Measurements from ENCODE around the gene REEP3.
A peak's percentile ranks its signal among the peaks of the same experiment; 100 is the strongest.

Gene REEP3

GRCh38 chr10:63582690-63583089 lies 61.5 kb downstream of the REEP3 start:
- POLR2A ChIA-PET: no interaction called here
- CTCF ChIA-PET: interaction anchor here (1.6 kb wide), 1 partner anchor 137 kb away, joined by 7 read pairs; no protein-coding TSS in a partner anchor
- H3K9me3 ChIP-seq (ENCODE audit: control insufficient read depth, insufficient read depth, low read depth, low read length): no peaks in the 10 kb centered on the region
- peaks cover 17% of the 10 kb centered on the region for H3K4me1 ChIP-seq (ENCODE audit: control insufficient read depth, insufficient read depth, low read length)
- H3K27ac ChIP-seq (ENCODE audit: extremely low read depth, low read depth, low read length): no peak overlapping the region
- no peaks in the 10 kb centered on the region for H3K36me3 ChIP-seq (ENCODE audit: control insufficient read depth in 2 of 2, insufficient read depth in 1 of 2, low read length in 2 of 2)
- no peak for TF ChIP-seq TRIM28 (IDR thresholded peaks at IDR 0.05; ENCODE audit: borderline replicate concordance, low read length)
- peak; percentile 66; the same call in 1 of the 2 replicates for TF ChIP-seq EGR2 (tag by site-specific recombination; IDR thresholded peaks at IDR 0.05; ENCODE audit: low read depth)
- no peak for TF ChIP-seq RBAK (tag by site-specific recombination; IDR thresholded peaks at IDR 0.05)
- TF ChIP-seq ZFHX2 (tag by site-specific recombination; conservative IDR thresholded peaks at IDR 0.05): peak; percentile 60
- TF ChIP-seq, protein P1, sequence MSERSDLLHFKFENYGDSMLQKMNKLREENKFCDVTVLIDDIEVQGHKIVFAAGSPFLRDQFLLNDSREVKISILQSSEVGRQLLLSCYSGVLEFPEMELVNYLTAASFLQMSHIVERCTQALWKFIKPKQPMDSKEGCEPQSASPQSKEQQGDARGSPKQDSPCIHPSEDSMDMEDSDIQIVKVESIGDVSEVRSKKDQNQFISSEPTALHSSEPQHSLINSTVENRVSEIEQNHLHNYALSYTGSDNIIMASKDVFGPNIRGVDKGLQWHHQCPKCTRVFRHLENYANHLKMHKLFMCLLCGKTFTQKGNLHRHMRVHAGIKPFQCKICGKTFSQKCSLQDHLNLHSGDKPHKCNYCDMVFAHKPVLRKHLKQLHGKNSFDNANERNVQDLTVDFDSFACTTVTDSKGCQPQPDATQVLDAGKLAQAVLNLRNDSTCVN (tag by site-specific recombination; optimal IDR thresholded peaks at IDR 0.05): no peak
- TF ChIP-seq ZNF670 (tag by site-specific recombination; IDR thresholded peaks at IDR 0.05; ENCODE audit: low read depth): no peak
- no peak for TF ChIP-seq SALL2 (tag by site-specific recombination; IDR thresholded peaks at IDR 0.05; ENCODE audit: borderline replicate concordance)
- 0 out of 2 replicates have a peak, but pooled peaks have one; percentile 48 for TF ChIP-seq ZNF600 (tag by site-specific recombination; IDR thresholded peaks at IDR 0.05)
- peak; percentile 24; the same call in 1 of the 2 replicates for TF ChIP-seq ZBTB17 (tag by site-specific recombination; IDR thresholded peaks at IDR 0.05)
- no peak for TF ChIP-seq ATF2 (tag by site-specific recombination; IDR thresholded peaks at IDR 0.05; ENCODE audit: low read depth)
- no peak overlapping the region for H3K4me3 ChIP-seq (ENCODE audit: low read depth, low read length)

GRCh38 chr10:63583397-63583796 lies 62.2 kb downstream of the REEP3 start:
- no peak overlapping the region for H3K4me3 ChIP-seq (ENCODE audit: low read depth, low read length)
- POLR2A ChIA-PET: no interaction called here
- H3K4me1 ChIP-seq (ENCODE audit: control insufficient read depth, insufficient read depth, low read length): peaks cover 18% of the 10 kb centered on the region
- H3K36me3 ChIP-seq (ENCODE audit: control insufficient read depth in 2 of 2, insufficient read depth in 1 of 2, low read length in 2 of 2): no peaks in the 10 kb centered on the region
- no peaks in the 10 kb centered on the region for H3K9me3 ChIP-seq (ENCODE audit: control insufficient read depth, insufficient read depth, low read depth, low read length)
- TF ChIP-seq ZNF785 (tag by site-specific recombination; IDR thresholded peaks at IDR 0.05): no peak
- TF ChIP-seq ZBTB1 (tag by site-specific recombination; IDR thresholded peaks at IDR 0.05): no peak
- no peak for TF ChIP-seq ZNF302 (tag by site-specific recombination; IDR thresholded peaks at IDR 0.05; ENCODE audit: low read depth)
- no peak for TF ChIP-seq SP2 (tag by site-specific recombination; IDR thresholded peaks at IDR 0.05)
- TF ChIP-seq, protein P2, sequence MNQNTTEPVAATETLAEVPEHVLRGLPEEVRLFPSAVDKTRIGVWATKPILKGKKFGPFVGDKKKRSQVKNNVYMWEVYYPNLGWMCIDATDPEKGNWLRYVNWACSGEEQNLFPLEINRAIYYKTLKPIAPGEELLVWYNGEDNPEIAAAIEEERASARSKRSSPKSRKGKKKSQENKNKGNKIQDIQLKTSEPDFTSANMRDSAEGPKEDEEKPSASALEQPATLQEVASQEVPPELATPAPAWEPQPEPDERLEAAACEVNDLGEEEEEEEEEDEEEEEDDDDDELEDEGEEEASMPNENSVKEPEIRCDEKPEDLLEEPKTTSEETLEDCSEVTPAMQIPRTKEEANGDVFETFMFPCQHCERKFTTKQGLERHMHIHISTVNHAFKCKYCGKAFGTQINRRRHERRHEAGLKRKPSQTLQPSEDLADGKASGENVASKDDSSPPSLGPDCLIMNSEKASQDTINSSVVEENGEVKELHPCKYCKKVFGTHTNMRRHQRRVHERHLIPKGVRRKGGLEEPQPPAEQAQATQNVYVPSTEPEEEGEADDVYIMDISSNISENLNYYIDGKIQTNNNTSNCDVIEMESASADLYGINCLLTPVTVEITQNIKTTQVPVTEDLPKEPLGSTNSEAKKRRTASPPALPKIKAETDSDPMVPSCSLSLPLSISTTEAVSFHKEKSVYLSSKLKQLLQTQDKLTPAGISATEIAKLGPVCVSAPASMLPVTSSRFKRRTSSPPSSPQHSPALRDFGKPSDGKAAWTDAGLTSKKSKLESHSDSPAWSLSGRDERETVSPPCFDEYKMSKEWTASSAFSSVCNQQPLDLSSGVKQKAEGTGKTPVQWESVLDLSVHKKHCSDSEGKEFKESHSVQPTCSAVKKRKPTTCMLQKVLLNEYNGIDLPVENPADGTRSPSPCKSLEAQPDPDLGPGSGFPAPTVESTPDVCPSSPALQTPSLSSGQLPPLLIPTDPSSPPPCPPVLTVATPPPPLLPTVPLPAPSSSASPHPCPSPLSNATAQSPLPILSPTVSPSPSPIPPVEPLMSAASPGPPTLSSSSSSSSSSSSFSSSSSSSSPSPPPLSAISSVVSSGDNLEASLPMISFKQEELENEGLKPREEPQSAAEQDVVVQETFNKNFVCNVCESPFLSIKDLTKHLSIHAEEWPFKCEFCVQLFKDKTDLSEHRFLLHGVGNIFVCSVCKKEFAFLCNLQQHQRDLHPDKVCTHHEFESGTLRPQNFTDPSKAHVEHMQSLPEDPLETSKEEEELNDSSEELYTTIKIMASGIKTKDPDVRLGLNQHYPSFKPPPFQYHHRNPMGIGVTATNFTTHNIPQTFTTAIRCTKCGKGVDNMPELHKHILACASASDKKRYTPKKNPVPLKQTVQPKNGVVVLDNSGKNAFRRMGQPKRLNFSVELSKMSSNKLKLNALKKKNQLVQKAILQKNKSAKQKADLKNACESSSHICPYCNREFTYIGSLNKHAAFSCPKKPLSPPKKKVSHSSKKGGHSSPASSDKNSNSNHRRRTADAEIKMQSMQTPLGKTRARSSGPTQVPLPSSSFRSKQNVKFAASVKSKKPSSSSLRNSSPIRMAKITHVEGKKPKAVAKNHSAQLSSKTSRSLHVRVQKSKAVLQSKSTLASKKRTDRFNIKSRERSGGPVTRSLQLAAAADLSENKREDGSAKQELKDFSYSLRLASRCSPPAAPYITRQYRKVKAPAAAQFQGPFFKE (tag by site-specific recombination; IDR thresholded peaks at IDR 0.05; ENCODE audit: borderline replicate concordance): no peak
- no peak for TF ChIP-seq ZNF138 (tag by site-specific recombination; IDR thresholded peaks at IDR 0.05; ENCODE audit: borderline replicate concordance)
- TF ChIP-seq, protein P3, sequence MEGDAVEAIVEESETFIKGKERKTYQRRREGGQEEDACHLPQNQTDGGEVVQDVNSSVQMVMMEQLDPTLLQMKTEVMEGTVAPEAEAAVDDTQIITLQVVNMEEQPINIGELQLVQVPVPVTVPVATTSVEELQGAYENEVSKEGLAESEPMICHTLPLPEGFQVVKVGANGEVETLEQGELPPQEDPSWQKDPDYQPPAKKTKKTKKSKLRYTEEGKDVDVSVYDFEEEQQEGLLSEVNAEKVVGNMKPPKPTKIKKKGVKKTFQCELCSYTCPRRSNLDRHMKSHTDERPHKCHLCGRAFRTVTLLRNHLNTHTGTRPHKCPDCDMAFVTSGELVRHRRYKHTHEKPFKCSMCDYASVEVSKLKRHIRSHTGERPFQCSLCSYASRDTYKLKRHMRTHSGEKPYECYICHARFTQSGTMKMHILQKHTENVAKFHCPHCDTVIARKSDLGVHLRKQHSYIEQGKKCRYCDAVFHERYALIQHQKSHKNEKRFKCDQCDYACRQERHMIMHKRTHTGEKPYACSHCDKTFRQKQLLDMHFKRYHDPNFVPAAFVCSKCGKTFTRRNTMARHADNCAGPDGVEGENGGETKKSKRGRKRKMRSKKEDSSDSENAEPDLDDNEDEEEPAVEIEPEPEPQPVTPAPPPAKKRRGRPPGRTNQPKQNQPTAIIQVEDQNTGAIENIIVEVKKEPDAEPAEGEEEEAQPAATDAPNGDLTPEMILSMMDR (tag by site-specific recombination; IDR thresholded peaks at IDR 0.05): no peak
- no peak for TF ChIP-seq ZNF677 (tag by site-specific recombination; IDR thresholded peaks at IDR 0.05)
- no peak for TF ChIP-seq ZNF248 (tag by site-specific recombination; IDR thresholded peaks at IDR 0.05)
- no peak for TF ChIP-seq ZNF311 (tag by site-specific recombination; IDR thresholded peaks at IDR 0.05; ENCODE audit: borderline replicate concordance)
- TF ChIP-seq KLF10 (tag by site-specific recombination; IDR thresholded peaks at IDR 0.05): no peak
- TF ChIP-seq ZNF692 (tag by site-specific recombination; IDR thresholded peaks at IDR 0.05): no peak
- no peak for TF ChIP-seq ZNF266 (tag by site-specific recombination; IDR thresholded peaks at IDR 0.05; ENCODE audit: low read depth)
- H3K27ac ChIP-seq (ENCODE audit: extremely low read depth, low read depth, low read length): no peak overlapping the region
- CTCF ChIA-PET: no interaction called here
